WTC11 (cell line): Measurements from ENCODE around the gene DGKG. TPM values are rescaled to one million over a fixed set of nuclear protein-coding genes. Genes with fewer than 3 reads are reported as not detected.
A peak's percentile ranks its signal among the peaks of the same experiment; 100 is the strongest.

ENCODE experiments used
- ATAC-seq: fragments of 200-7000 bp; cut with Tn5 transposase; 2 replicates; pipeline ENCODE4 v1.10.0; 2021; ENCODE audit warnings: mild to moderate bottlenecking, moderate library complexity
- CTCF ChIA-PET: fragments of 300-600 bp; sonication (Branson Sonifier 250); formaldehyde crosslinking; loops from one replicate; lab custom pipeline; 2021; ENCODE audit warnings: antibody characterized with exemption; lab: Charles Lee
- POLR2A ChIA-PET: fragments of 350-600 bp; sonication (Branson Sonifier 250); formaldehyde crosslinking; loops from one replicate; lab custom pipeline; 2021; ENCODE audit warnings: antibody characterized with exemption; lab: Charles Lee
- DNase-seq: peaks from one replicate; pipeline ENCODE4 v3.0.0; 2021; ENCODE audit warnings: low spot score
- H3K27ac Mint-ChIP-seq: 2 replicates; pipeline ENCODE4 v1.8.0; 2021; ENCODE audit warnings: mixed read lengths
- H3K27me3 Mint-ChIP-seq: 2 replicates; pipeline ENCODE4 v1.8.0; 2021; ENCODE audit warnings: low read depth, mild to moderate bottlenecking, moderate library complexity, mixed read lengths
- H3K36me3 Mint-ChIP-seq: 2 replicates; pipeline ENCODE4 v1.8.0; 2021; ENCODE audit warnings: mixed read lengths
- H3K4me1 Mint-ChIP-seq: 2 replicates; pipeline ENCODE4 v1.8.0; 2022; ENCODE audit warnings: mixed read lengths
- H3K4me3 Mint-ChIP-seq: 2 replicates; pipeline ENCODE4 v1.8.0; 2021; ENCODE audit warnings: mild to moderate bottlenecking, moderate library complexity, mixed read lengths
- H3K9me3 Mint-ChIP-seq: 2 replicates; pipeline ENCODE4 v1.8.0; 2021; ENCODE audit warnings: mixed read lengths
- AFF4 ChIP-seq: sonication (generic); formaldehyde crosslinking; IDR thresholded peaks from 2 replicates; pipeline ENCODE4 v1.8.1; 2023; ENCODE audit warnings: mild to moderate bottlenecking, missing genetic modification reagents, borderline replicate concordance
- ATF1 ChIP-seq: sonication (generic); formaldehyde crosslinking; IDR thresholded peaks from 2 replicates; pipeline ENCODE4 v1.8.1; 2023; ENCODE audit warnings: mild to moderate bottlenecking, moderate library complexity, missing genetic modification reagents
- ATF6 ChIP-seq: sonication (generic); formaldehyde crosslinking; IDR thresholded peaks from 2 replicates; pipeline ENCODE4 v1.8.1; 2023; ENCODE audit warnings: mild to moderate bottlenecking, missing genetic modification reagents
- CDX4 ChIP-seq: fragments of 250-450 bp; sonication (Bioruptor Pico); IDR thresholded peaks from 2 replicates; pipeline ENCODE4 v1.9.0; 2021; ENCODE audit warnings: moderate library complexity, mild to moderate bottlenecking, inconsistent platforms, borderline replicate concordance
- ELF4 ChIP-seq: sonication (generic); formaldehyde crosslinking; IDR thresholded peaks from 2 replicates; pipeline ENCODE4 v1.8.1; 2022; ENCODE audit warnings: low read depth, mild to moderate bottlenecking, moderate library complexity, missing genetic modification reagents
- ESRRA ChIP-seq: sonication (generic); formaldehyde crosslinking; IDR thresholded peaks from 2 replicates; pipeline ENCODE4 v1.8.1; 2022; ENCODE audit warnings: mild to moderate bottlenecking, missing genetic modification reagents, borderline replicate concordance
- FOXK1 ChIP-seq: sonication (generic); formaldehyde crosslinking; IDR thresholded peaks from 2 replicates; pipeline ENCODE4 v1.8.0; 2022; ENCODE audit warnings: mild to moderate bottlenecking, moderate library complexity, missing genetic modification reagents
- KAT7 ChIP-seq: sonication (generic); formaldehyde crosslinking; IDR thresholded peaks from 2 replicates; pipeline ENCODE4 v1.8.1; 2023; ENCODE audit warnings: missing genetic modification reagents, mild to moderate bottlenecking, borderline replicate concordance
- MYBL2 ChIP-seq: sonication (generic); formaldehyde crosslinking; IDR thresholded peaks from 2 replicates; pipeline ENCODE4 v1.8.1; 2023; ENCODE audit warnings: mild to moderate bottlenecking, moderate library complexity, missing genetic modification reagents
- NFATC4 ChIP-seq: fragments of 250-450 bp; sonication (Bioruptor Pico); IDR thresholded peaks from 2 replicates; pipeline ENCODE4 v1.9.0; 2021; ENCODE audit warnings: mild to moderate bottlenecking
- PRRX2 ChIP-seq: fragments of 250-450 bp; sonication (Bioruptor Pico); IDR thresholded peaks from 2 replicates; pipeline ENCODE4 v1.8.0; 2021; ENCODE audit warnings: mild to moderate bottlenecking
- RELA ChIP-seq: sonication (generic); formaldehyde crosslinking; IDR thresholded peaks from 2 replicates; pipeline ENCODE4 v1.8.1; 2022; ENCODE audit warnings: missing genetic modification reagents, mild to moderate bottlenecking, borderline replicate concordance
- SMAD3 ChIP-seq: sonication (generic); formaldehyde crosslinking; IDR thresholded peaks from 2 replicates; pipeline ENCODE4 v1.8.0; 2022; ENCODE audit warnings: missing genetic modification reagents, mild to moderate bottlenecking, borderline replicate concordance
- SMAD4 ChIP-seq: sonication (generic); formaldehyde crosslinking; IDR thresholded peaks from 2 replicates; pipeline ENCODE4 v1.8.0; 2022; ENCODE audit warnings: mild to moderate bottlenecking, missing genetic modification reagents
- SP1 ChIP-seq: sonication (generic); formaldehyde crosslinking; conservative IDR thresholded peaks from 2 replicates; pipeline ENCODE4 v1.8.1; 2022; ENCODE audit warnings: missing genetic modification reagents
- TCF7 ChIP-seq: sonication (generic); formaldehyde crosslinking; IDR thresholded peaks from 2 replicates; pipeline ENCODE4 v1.8.0; 2022; ENCODE audit warnings: mild to moderate bottlenecking, low read depth, missing genetic modification reagents, moderate library complexity
- TP53 ChIP-seq: sonication (generic); formaldehyde crosslinking; IDR thresholded peaks from 2 replicates; pipeline ENCODE4 v1.8.1; 2023; ENCODE audit warnings: mild to moderate bottlenecking, missing genetic modification reagents
- ZNF232 ChIP-seq: sonication (generic); formaldehyde crosslinking; IDR thresholded peaks from 2 replicates; pipeline ENCODE4 v1.8.0; 2022; ENCODE audit warnings: mild to moderate bottlenecking, missing genetic modification reagents
- total RNA-seq: library from RNA; stranded (reverse); gene quantifications from 3 replicates; pipeline ENCODE4 v1.2.3, GENCODE V29; 2021
- TF ChIP-seq, protein P1 (sequence below): sonication (generic); formaldehyde crosslinking; IDR thresholded peaks from 2 replicates; pipeline ENCODE4 v1.8.1; 2022; ENCODE audit warnings: mild to moderate bottlenecking, moderate library complexity, missing genetic modification reagents
- TF ChIP-seq, protein P2 (sequence below): fragments of 250-450 bp; sonication (Bioruptor Pico); IDR thresholded peaks from 2 replicates; pipeline ENCODE4 v1.8.0; 2021; ENCODE audit warnings: mild to moderate bottlenecking
- TF ChIP-seq, protein P3 (sequence below): sonication (generic); formaldehyde crosslinking; IDR thresholded peaks from 2 replicates; pipeline ENCODE4 v1.8.1; 2023; ENCODE audit warnings: mild to moderate bottlenecking, missing genetic modification reagents
- TF ChIP-seq, protein P4 (sequence below): sonication (generic); formaldehyde crosslinking; IDR thresholded peaks from 2 replicates; pipeline ENCODE4 v1.8.1; 2023; ENCODE audit warnings: mild to moderate bottlenecking, missing genetic modification reagents, moderate library complexity

DGKG gene
- total RNA-seq, 1 experiment from 2014 or later: 0.92 TPM

DNA sequence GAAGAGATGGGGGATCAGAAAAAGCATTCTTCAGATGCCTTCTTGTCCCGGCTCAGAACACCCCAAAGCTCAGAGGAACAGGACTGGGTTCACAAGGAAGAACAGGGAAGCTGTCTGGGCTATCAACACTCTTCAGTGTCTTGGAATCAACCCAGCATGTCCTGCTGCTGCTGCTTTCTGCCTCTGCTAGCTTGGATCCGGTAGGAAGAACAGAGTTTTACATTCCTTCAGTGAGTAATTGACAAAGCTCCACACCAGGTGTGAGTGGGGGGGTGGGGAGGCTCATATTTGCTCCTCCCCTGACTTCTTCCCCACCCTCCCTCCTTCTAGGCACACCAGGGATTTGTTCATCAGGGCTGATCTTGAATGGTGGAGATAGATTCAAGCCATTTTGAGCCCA, 240.1 kb downstream of the DGKG start:
- peak; percentile 84 for ATAC-seq
- TF ChIP-seq CDX4 (CRISPR knock-in tag): no peak
- no peak for TF ChIP-seq SMAD3 (CRISPR knock-in tag)
- TF ChIP-seq TCF7 (CRISPR knock-in tag): no peak
- TF ChIP-seq, protein P1, sequence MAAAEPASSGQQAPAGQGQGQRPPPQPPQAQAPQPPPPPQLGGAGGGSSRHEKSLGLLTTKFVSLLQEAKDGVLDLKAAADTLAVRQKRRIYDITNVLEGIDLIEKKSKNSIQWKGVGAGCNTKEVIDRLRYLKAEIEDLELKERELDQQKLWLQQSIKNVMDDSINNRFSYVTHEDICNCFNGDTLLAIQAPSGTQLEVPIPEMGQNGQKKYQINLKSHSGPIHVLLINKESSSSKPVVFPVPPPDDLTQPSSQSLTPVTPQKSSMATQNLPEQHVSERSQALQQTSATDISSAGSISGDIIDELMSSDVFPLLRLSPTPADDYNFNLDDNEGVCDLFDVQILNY: no peak
- no peak for TF ChIP-seq ELF4 (CRISPR knock-in tag)
- CTCF ChIA-PET: interaction anchor here (0.6 to 1.6 kb wide), 6 partner anchors 48 to 419 kb away, joined by 3 to 9 read pairs (median 5); no protein-coding TSS in a partner anchor
- Mint-ChIP-seq H3K4me1 (peaks cover 60% of the 10 kb centered on the region), H3K27ac (peak overlapping the region; percentile 87), H3K27me3 (peaks cover 18% of the 10 kb centered on the region), H3K4me3 (peak overlapping the region; percentile 44), H3K9me3 (no peaks in the 10 kb centered on the region), H3K36me3 (no peaks in the 10 kb centered on the region)
- POLR2A ChIA-PET: interaction anchor here (0.6 to 2.1 kb wide), 3 partner anchors 13 to 38 kb away, joined by 3 to 12 read pairs (median 4); partner anchors contain the start of gene ETV5
- DNase-seq: peak; percentile 54

DNA sequence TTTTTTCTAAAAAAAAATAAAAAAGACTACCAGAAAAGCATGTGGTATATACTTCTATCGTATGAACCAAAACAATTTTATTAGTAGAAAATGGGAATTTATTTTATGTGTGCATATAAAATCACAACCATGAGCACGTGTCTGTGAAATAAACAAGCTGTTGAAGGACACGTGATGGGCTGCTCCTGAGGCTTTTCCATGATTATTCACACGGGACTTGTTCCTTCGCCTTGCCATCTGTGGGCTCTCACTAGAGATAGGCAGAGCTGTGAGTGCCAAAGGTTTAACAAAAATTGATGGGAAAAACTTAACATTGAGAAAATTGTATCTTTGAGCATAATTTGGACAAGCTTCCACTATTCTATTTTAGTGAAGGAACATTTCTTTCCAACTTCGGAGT, 240.8 kb downstream of the DGKG start:
- ATAC-seq: no peak
- CTCF ChIA-PET: interaction anchor here (0.9 to 1.6 kb wide), 5 partner anchors 47 to 420 kb away, joined by 3 to 9 read pairs (median 5); no protein-coding TSS in a partner anchor

More for the DNA sequence above, 240.8 kb downstream of the DGKG start:
- Mint-ChIP-seq H3K4me1 (peaks cover 57% of the 10 kb centered on the region), H3K27me3 (peaks cover 22% of the 10 kb centered on the region), H3K4me3 (no peak overlapping the region; the same call in 1 of the 2 replicates), H3K9me3 (peaks cover 4% of the 10 kb centered on the region; the same call in 1 of the 2 replicates), H3K36me3 (no peaks in the 10 kb centered on the region), H3K27ac (no peak overlapping the region)
- POLR2A ChIA-PET: interaction anchor here (1.2 to 2.1 kb wide), 2 partner anchors 12 to 24 kb away, joined by 4 to 12 read pairs; partner anchors contain the start of gene ETV5
- DNase-seq: no peak
- TF ChIP-seq TP53 (no peak), SP1 (CRISPR knock-in tag) (no peak), SMAD3 (CRISPR knock-in tag) (no peak), KAT7 (CRISPR knock-in tag) (no peak), SMAD4 (no peak), ESRRA (CRISPR knock-in tag) (no peak), AFF4 (CRISPR knock-in tag) (no peak), FOXK1 (CRISPR knock-in tag) (no peak), PRRX2 (CRISPR knock-in tag) (no peak), ATF1 (no peak), MYBL2 (CRISPR knock-in tag) (no peak), ZNF232 (CRISPR knock-in tag) (no peak), RELA (CRISPR knock-in tag) (no peak), NFATC4 (CRISPR knock-in tag) (no peak), ATF6 (CRISPR knock-in tag) (no peak)
- TF ChIP-seq, protein P2, sequence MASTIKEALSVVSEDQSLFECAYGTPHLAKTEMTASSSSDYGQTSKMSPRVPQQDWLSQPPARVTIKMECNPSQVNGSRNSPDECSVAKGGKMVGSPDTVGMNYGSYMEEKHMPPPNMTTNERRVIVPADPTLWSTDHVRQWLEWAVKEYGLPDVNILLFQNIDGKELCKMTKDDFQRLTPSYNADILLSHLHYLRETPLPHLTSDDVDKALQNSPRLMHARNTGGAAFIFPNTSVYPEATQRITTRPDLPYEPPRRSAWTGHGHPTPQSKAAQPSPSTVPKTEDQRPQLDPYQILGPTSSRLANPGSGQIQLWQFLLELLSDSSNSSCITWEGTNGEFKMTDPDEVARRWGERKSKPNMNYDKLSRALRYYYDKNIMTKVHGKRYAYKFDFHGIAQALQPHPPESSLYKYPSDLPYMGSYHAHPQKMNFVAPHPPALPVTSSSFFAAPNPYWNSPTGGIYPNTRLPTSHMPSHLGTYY (CRISPR knock-in tag): no peak
- TF ChIP-seq, protein P3, sequence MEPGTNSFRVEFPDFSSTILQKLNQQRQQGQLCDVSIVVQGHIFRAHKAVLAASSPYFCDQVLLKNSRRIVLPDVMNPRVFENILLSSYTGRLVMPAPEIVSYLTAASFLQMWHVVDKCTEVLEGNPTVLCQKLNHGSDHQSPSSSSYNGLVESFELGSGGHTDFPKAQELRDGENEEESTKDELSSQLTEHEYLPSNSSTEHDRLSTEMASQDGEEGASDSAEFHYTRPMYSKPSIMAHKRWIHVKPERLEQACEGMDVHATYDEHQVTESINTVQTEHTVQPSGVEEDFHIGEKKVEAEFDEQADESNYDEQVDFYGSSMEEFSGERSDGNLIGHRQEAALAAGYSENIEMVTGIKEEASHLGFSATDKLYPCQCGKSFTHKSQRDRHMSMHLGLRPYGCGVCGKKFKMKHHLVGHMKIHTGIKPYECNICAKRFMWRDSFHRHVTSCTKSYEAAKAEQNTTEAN (CRISPR knock-in tag): no peak
- TF ChIP-seq, protein P4, sequence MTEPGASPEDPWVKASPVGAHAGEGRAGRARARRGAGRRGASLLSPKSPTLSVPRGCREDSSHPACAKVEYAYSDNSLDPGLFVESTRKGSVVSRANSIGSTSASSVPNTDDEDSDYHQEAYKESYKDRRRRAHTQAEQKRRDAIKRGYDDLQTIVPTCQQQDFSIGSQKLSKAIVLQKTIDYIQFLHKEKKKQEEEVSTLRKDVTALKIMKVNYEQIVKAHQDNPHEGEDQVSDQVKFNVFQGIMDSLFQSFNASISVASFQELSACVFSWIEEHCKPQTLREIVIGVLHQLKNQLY (CRISPR knock-in tag): no peak
